ENCODE data around the gene DAZAP1.

DNA sequence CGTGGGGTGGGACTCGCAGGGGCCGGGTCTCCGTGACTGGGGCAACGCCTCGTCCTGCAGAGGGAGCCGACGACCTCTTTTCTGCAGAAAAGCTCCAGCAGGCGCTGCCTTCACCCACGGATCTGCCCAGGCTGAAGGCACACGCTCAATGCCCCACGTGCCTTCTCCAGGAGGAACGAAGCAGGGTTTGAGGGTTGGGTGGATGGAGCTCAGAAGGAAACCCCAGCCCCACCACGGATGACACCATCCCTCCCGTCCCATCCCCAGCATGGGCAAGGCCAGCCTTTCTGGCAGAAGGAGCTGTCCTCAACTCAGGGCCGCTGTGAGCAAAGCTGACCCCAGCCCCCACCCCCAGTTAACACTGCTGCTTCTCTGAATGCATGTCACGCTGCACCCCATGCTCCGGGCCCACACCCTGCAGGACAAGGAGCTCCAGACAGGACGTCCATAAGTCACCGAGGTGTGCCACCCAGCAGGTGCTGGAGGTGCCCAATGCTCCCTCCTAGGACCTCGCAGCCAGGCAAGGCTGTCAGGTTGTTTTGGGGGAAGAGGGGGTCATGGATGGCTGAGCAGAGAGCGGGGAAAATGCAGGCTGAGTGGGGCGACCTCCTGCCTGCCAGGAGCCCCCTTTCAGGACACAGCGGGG lies 64.3 kb downstream of the DAZAP1 start:
- TF ChIP-seq POLR2A (IDR thresholded peaks at IDR 0.05) (no peak), POLR2AphosphoS5 (IDR thresholded peaks at IDR 0.05) (no peak)
- TF ChIP-seq, protein P1, sequence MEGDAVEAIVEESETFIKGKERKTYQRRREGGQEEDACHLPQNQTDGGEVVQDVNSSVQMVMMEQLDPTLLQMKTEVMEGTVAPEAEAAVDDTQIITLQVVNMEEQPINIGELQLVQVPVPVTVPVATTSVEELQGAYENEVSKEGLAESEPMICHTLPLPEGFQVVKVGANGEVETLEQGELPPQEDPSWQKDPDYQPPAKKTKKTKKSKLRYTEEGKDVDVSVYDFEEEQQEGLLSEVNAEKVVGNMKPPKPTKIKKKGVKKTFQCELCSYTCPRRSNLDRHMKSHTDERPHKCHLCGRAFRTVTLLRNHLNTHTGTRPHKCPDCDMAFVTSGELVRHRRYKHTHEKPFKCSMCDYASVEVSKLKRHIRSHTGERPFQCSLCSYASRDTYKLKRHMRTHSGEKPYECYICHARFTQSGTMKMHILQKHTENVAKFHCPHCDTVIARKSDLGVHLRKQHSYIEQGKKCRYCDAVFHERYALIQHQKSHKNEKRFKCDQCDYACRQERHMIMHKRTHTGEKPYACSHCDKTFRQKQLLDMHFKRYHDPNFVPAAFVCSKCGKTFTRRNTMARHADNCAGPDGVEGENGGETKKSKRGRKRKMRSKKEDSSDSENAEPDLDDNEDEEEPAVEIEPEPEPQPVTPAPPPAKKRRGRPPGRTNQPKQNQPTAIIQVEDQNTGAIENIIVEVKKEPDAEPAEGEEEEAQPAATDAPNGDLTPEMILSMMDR (IDR thresholded peaks at IDR 0.05), result no peak

Measured in breast epithelium (tissue), 3 donors.